ENCODE measurements around the gene NARS2. TPM values are rescaled to one million over a fixed set of nuclear protein-coding genes. Genes with fewer than 3 reads are reported as not detected.

NARS2 gene
- total RNA-seq, 1 donor from 2014 or later = 16.2 TPM

DNA sequence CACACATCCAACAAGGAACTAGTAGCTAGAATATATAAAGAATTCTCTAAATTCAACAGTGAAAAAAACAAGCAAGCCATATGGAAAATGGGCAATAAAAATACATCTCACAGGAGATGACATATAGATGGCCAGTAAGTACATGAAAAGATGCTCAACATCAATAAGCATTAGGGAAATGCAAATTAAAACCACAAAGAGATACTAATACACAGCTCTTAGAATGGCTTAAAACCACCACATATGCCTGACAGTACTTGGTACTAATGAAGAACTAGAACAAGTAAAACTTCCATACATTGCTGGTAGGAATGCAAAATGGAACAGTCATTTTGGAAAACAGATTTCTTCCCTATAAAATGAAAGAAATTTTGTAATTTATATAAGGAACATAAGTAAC lies 85.5 kb downstream of the NARS2 start:
- no peaks in the 10 kb centered on the region for H3K27me3 Mint-ChIP-seq (ENCODE audit: unreplicated experiment)
- H3K4me1 Mint-ChIP-seq (ENCODE audit: unreplicated experiment) = no peaks in the 10 kb centered on the region
- no peaks in the 10 kb centered on the region for H3K9me3 Mint-ChIP-seq (ENCODE audit: unreplicated experiment)
- no peak overlapping the region for H3K4me3 Mint-ChIP-seq (ENCODE audit: unreplicated experiment)
- no peak for TF ChIP-seq CTCF (IDR thresholded peaks at IDR 0.05; ENCODE audit: unreplicated experiment)
- no peak for DNase-seq (ENCODE audit: low spot score)
- peaks cover 12% of the 10 kb centered on the region for H3K36me3 Mint-ChIP-seq (ENCODE audit: low read depth, unreplicated experiment)
- H3K27ac Mint-ChIP-seq (ENCODE audit: unreplicated experiment) = no peak overlapping the region

DNA sequence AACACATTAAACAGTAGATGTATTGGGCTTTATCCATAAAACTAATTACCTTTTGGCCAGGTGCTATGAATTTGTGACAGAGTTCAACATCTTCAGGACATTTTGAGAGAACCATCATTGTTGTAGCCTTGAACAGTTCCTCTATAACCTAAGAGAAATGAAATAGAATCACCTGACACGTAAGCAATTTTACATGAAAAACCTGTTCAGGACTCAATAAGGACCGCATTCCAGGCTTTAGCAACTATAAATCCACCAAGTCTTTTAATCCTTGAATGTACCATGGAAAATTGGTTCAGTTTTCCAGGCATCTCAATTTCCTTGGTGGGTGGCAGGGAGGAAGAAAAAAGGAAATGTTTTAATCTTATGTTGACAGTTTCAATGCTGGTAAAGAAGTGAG lies 96.1 kb downstream of the NARS2 start:
- Mint-ChIP-seq H3K36me3 (ENCODE audit: low read depth, unreplicated experiment) (peaks cover 2% of the 10 kb centered on the region), H3K4me1 (ENCODE audit: unreplicated experiment) (peaks cover 2% of the 10 kb centered on the region), H3K9me3 (ENCODE audit: unreplicated experiment) (no peaks in the 10 kb centered on the region), H3K27ac (ENCODE audit: unreplicated experiment) (no peak overlapping the region), H3K4me3 (ENCODE audit: unreplicated experiment) (no peak overlapping the region), H3K27me3 (ENCODE audit: unreplicated experiment) (peaks cover 1% of the 10 kb centered on the region)
- no peak for DNase-seq (ENCODE audit: low spot score)
- no peak for TF ChIP-seq CTCF (IDR thresholded peaks at IDR 0.05; ENCODE audit: unreplicated experiment)

DNA sequence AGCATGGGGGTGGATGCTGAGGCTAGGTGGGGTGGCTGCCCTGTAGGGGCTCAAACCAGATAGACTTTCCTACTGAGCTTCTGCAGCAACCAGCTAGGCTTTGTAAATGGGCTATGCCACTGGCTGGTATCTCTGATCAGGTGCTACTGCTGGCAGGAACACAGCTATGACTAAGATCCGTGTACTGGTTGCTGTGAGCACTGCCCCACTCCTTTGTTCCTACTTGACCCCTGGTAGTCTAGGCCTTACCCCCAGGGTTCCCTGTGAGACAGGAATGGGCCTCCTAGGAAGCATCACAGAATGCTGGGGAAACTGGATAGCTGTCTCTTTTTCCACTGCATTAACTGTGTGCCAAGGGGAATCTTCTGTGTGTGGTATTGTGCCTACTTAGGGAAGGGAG lies 98.6 kb downstream of the NARS2 start:
- H3K27me3 Mint-ChIP-seq (ENCODE audit: unreplicated experiment) = no peaks in the 10 kb centered on the region
- no peak for DNase-seq (ENCODE audit: low spot score)
- peaks cover 2% of the 10 kb centered on the region for H3K4me1 Mint-ChIP-seq (ENCODE audit: unreplicated experiment)
- no peaks in the 10 kb centered on the region for H3K9me3 Mint-ChIP-seq (ENCODE audit: unreplicated experiment)
- H3K27ac Mint-ChIP-seq (ENCODE audit: unreplicated experiment) = no peak overlapping the region
- no peak overlapping the region for H3K4me3 Mint-ChIP-seq (ENCODE audit: unreplicated experiment)
- peaks cover 4% of the 10 kb centered on the region for H3K36me3 Mint-ChIP-seq (ENCODE audit: low read depth, unreplicated experiment)
- no peak for TF ChIP-seq CTCF (IDR thresholded peaks at IDR 0.05; ENCODE audit: unreplicated experiment)

DNA sequence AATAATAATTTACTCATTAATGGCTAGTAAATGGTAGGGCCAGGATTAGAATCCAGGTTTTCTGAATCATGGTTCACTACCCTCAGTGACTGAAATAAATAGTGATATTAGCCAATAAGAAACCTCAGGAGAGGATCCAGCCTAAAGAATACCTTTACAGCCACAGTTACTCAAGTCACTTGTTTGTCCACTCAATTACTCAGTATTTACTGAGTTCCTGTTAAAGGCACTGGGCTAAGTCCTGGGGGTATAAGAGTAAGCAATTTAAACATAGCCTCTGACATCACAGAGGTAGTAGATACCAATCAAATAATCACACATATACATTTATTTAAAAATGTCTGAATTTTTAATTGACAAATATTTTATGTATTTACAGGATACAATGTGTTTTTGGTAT lies 100.2 kb downstream of the NARS2 start:
- Mint-ChIP-seq H3K4me3 (ENCODE audit: unreplicated experiment) (no peak overlapping the region), H3K27ac (ENCODE audit: unreplicated experiment) (no peak overlapping the region), H3K9me3 (ENCODE audit: unreplicated experiment) (no peaks in the 10 kb centered on the region), H3K4me1 (ENCODE audit: unreplicated experiment) (peaks cover 7% of the 10 kb centered on the region), H3K36me3 (ENCODE audit: low read depth, unreplicated experiment) (peaks cover 4% of the 10 kb centered on the region), H3K27me3 (ENCODE audit: unreplicated experiment) (peaks cover 2% of the 10 kb centered on the region)
- no peak for DNase-seq (ENCODE audit: low spot score)
- TF ChIP-seq CTCF (IDR thresholded peaks at IDR 0.05; ENCODE audit: unreplicated experiment) = no peak

GRCh38 chr11:78472905-78473304 lies 101.8 kb downstream of the NARS2 start:
- peaks cover 11% of the 10 kb centered on the region for H3K4me1 Mint-ChIP-seq (ENCODE audit: unreplicated experiment)
- no peak for DNase-seq (ENCODE audit: low spot score)
- H3K9me3 Mint-ChIP-seq (ENCODE audit: unreplicated experiment) = no peaks in the 10 kb centered on the region
- no peak for TF ChIP-seq CTCF (IDR thresholded peaks at IDR 0.05; ENCODE audit: unreplicated experiment)
- no peak overlapping the region for H3K4me3 Mint-ChIP-seq (ENCODE audit: unreplicated experiment)
- peaks cover 4% of the 10 kb centered on the region for H3K36me3 Mint-ChIP-seq (ENCODE audit: low read depth, unreplicated experiment)
- H3K27me3 Mint-ChIP-seq (ENCODE audit: unreplicated experiment) = peaks cover 2% of the 10 kb centered on the region
- no peak overlapping the region for H3K27ac Mint-ChIP-seq (ENCODE audit: unreplicated experiment)

Measured in endothelial cell (in vitro differentiated cells).